Kidney (tissue), 14 donors: ENCODE data around the gene RPL26. TPM values are rescaled to one million over a fixed set of nuclear protein-coding genes. Genes with fewer than 3 reads are reported as not detected.
"Not testable (repeated sequence)": the region's sequence is repeated elsewhere in the genome, so short reads cannot be mapped to it uniquely, and the experiment has no call there.

Experiments
- DNase-seq, 5 donors: peaks; one replicate each; pipeline ENCODE4 v3.0.0-alpha.2; 2013 to 2020
- FAIRE-seq: peaks from 2 replicates; lab custom pipeline; 2012; peaks lifted over from hg19 to GRCh38; lab: Jason Lieb, UNC
- H3K27ac ChIP-seq, 2 donors: one replicate each; pipeline ENCODE4 v1.7.0; 2013; ENCODE audit warnings: low read depth in 2 of 2, low read length in 2 of 2, inconsistent platforms in 1 of 2
- H3K27me3 ChIP-seq: one replicate; pipeline ENCODE4 v1.7.1; 2013; ENCODE audit warnings: low read length, inconsistent platforms; ENCODE audit not compliant: control insufficient read depth, insufficient read depth
- H3K36me3 ChIP-seq, 3 donors: one replicate each; pipeline versions ENCODE4 v1.7.0 to v1.7.1; 2013; ENCODE audit warnings: low read length in 3 of 3, control low read depth in 1 of 3, inconsistent platforms in 1 of 3; ENCODE audit not compliant: insufficient read depth in 3 of 3, control insufficient read depth in 2 of 3
- H3K4me1 ChIP-seq, 3 donors: one replicate each; pipeline versions ENCODE4 v1.7.0 to v1.7.1; 2013; ENCODE audit warnings: low read length in 3 of 3, inconsistent platforms in 1 of 3, low read depth in 1 of 3; ENCODE audit not compliant: control insufficient read depth in 2 of 3, insufficient read depth in 2 of 3
- H3K4me3 ChIP-seq, 3 donors: one replicate each; pipeline versions ENCODE4 v1.7.0 to v1.8.1; 2013; ENCODE audit warnings: low read length in 3 of 3, control low read depth in 1 of 3, inconsistent platforms in 1 of 3
- H3K9ac ChIP-seq, 3 donors: one replicate each; pipeline versions ENCODE4 v1.7.0 to v1.7.1; 2013; ENCODE audit warnings: low read length in 3 of 3, control low read depth in 1 of 3, inconsistent platforms in 1 of 3
- H3K9me3 ChIP-seq, 3 donors: one replicate each; pipeline versions ENCODE4 v1.7.0 to v1.7.1; 2013; ENCODE audit warnings: low read length in 3 of 3, control low read depth in 1 of 3, inconsistent platforms in 1 of 3; ENCODE audit not compliant: control insufficient read depth in 2 of 3, insufficient read depth in 1 of 3
- intact Hi-C: fragments of 100-400 bp; cut with DNase I; formaldehyde crosslinking; loops from one replicate; pipeline ENCODE4 v1.11.1; 2022
- polyA plus RNA-seq: library from polyadenylated mRNA; stranded (reverse); fragments of 350-450 nt; fragmentation: Illumina TruSeq; extraction: RNeasy Lipid Tissue Mini Kit (QIAGEN cat#74804); gene quantifications from one replicate; pipeline ENCODE4 v1.2.3, GENCODE V29; 2014; ENCODE audit warnings: low read depth, low replicate concordance; ENCODE audit not compliant: insufficient read depth
- total RNA-seq: library from RNA; stranded (reverse); fragmentation: NEBNext Ultra II Directional; extraction: Animal tissue kit (Norgen Biotek cat#: 25700); gene quantifications from one replicate; pipeline ENCODE4 v1.2.1, GENCODE V29; 2021
- TF ChIP-seq, protein P1 (sequence below): IDR thresholded peaks from 3 replicates; pipeline ENCODE4 v1.5.1; 2012; ENCODE audit warnings: mild to moderate bottlenecking, moderate library complexity, borderline replicate concordance; ENCODE audit not compliant: insufficient read depth; ENCODE audit errors: extremely low read depth
- donor health status: control.
- donor health status: control.
- donor health status: control.
- donor health status: control.
- donor health status: control.
- donor health status: DM: yes; HTN: yes; CAD: no.
- donor health status: Normal renal cell carcinoma (clear cell type).

RPL26 gene
- total and polyA plus RNA-seq, 2 donors from 2014 or later = 1,267 to 2,696 TPM

DNA sequence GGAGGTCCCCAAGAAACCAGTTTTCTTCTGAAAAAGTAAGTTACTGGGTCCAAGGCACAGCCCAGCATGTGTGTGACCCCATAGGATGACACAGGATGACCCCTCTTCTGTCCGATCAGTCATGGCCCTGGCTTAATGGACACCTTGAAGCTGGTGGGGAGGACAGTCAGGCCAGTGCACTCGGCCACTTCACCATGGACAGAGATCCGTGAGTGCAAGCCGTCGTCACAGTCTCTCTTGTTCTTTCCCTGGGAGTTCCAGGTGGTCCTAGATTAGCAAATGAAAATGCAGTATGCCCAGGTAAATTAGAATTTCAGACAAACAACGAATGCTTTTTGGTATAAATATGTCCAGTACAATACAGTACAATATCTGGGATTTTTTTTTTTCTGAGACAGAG, 16.0 kb upstream of the RPL26 start:
- no peak overlapping the region for H3K9ac ChIP-seq
- no peak for FAIRE-seq
- H3K9me3 ChIP-seq = no peaks in the 10 kb centered on the region
- H3K27ac ChIP-seq = no peak overlapping the region
- no peak overlapping the region for H3K4me3 ChIP-seq
- no peaks in the 10 kb centered on the region for H3K27me3 ChIP-seq
- no peaks in the 10 kb centered on the region for H3K36me3 ChIP-seq
- DNase-seq = no peak
- intact Hi-C loops = no loop called here
- H3K4me1 ChIP-seq = no peaks in the 10 kb centered on the region
- TF ChIP-seq, protein P1, sequence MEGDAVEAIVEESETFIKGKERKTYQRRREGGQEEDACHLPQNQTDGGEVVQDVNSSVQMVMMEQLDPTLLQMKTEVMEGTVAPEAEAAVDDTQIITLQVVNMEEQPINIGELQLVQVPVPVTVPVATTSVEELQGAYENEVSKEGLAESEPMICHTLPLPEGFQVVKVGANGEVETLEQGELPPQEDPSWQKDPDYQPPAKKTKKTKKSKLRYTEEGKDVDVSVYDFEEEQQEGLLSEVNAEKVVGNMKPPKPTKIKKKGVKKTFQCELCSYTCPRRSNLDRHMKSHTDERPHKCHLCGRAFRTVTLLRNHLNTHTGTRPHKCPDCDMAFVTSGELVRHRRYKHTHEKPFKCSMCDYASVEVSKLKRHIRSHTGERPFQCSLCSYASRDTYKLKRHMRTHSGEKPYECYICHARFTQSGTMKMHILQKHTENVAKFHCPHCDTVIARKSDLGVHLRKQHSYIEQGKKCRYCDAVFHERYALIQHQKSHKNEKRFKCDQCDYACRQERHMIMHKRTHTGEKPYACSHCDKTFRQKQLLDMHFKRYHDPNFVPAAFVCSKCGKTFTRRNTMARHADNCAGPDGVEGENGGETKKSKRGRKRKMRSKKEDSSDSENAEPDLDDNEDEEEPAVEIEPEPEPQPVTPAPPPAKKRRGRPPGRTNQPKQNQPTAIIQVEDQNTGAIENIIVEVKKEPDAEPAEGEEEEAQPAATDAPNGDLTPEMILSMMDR = no peak

DNA sequence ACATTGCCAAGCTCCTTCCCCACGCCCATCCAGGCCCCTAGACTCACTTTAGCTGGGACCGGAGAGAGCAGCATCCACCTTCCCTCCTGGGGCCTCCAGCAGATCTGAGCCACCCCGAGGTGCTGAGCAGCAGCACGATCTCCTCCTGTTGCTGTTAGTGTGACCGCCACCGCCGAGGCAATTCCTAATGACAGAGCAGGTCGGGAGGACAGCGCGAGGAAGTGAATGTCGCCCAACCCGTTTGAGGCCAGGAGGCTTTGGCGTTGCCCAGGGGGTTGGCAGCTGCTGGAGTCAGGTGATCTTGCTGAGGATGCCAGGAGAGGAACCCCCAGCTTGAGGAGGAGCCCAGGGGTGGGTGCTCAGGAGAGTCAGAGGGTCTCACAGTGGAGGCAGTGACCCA, 14.6 kb upstream of the RPL26 start, which contains the start of gene RNF222:
TSS of gene RNF222 (minus strand) at position 192 of the 400 bp plus-strand sequence. CDS start 4,366 bp downstream, outside the sequence.
- TF ChIP-seq, protein P1 = no peak
- no peaks in the 10 kb centered on the region for H3K27me3 ChIP-seq

DNA sequence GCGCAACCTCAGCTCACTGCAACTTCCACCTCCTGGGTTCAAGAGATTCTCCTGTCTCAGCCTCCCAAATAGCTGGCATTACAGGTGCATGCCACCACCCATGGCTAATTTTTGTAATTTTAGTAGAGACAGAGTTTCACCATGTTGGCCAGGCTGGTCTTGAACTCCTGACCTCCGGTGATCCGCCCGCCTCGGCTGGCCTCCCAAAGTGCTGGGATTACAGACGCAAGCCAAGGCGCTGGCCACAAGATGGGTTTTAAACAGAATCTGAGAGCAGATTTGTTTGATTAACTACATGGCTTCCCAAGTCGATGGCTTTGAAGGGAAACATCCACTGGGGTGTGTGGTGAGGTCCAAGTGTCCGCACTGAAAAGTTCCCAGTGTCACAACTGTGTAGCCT, 11.5 kb upstream of the RPL26 start:
- H3K4me1 ChIP-seq, H3K27ac ChIP-seq, intact Hi-C loops, H3K36me3 ChIP-seq, H3K9ac ChIP-seq, H3K27me3 ChIP-seq, FAIRE-seq, DNase-seq, H3K4me3 ChIP-seq, H3K9me3 ChIP-seq: not testable (repeated sequence)

More for the DNA sequence above, 14.6 kb upstream of the RPL26 start, which contains the start of gene RNF222:
- Histone ChIP-seq H3K4me3 (no peak within 1 kb of the TSS), H3K9me3 (no peaks in the 10 kb centered on the region), H3K27ac (no peak within 1 kb of the TSS), H3K4me1 (no peaks in the 10 kb centered on the region), H3K9ac (no peak within 1 kb of the TSS), H3K36me3 (no peaks in the 10 kb centered on the region)
- intact Hi-C loops = no loop called here
- FAIRE-seq (no peak), DNase-seq (no peak)

DNA sequence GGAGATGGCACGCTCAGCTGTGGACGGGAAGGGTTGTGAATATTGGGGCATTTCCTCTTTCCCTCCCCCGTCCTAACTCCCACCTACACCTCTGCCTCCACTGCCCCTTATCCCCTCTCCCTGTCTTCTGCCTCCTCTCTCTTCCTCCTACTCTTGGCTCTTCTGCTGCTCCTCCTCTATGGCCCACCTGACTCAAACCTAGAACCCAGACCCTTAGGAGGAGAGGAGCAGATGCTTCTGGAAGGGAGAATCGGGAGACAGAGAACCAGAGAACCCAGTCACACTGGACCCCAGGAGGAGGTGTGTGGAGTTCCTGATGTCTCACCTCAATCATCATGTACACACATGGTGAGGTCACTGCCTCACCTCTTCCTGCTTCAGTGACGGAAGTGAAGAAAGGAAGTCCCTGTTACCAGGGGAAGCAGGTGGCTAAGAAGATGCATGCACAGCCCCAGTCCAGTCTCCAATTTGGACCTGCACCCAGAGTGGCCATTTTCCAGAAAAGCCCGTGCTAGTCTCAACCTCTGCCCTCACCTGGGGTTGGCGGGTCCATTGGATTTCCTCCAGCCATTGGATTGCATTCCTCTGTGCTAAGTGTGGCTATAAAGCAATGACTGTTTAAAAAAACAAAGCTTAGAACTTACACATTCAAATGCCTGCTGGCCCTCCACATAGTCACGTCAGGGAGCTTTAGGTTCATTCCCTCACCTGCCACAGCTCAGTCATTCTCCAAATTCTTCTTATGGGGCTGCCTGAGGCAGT, 10.7 kb upstream of the RPL26 start:
- H3K4me3 ChIP-seq = no peak overlapping the region
- H3K27ac ChIP-seq = no peak overlapping the region
- H3K36me3 ChIP-seq = no peaks in the 10 kb centered on the region
- intact Hi-C loops = no loop called here
- DNase-seq (no peak), FAIRE-seq (no peak)
- no peak overlapping the region for H3K9ac ChIP-seq
- no peaks in the 10 kb centered on the region for H3K9me3 ChIP-seq
- no peaks in the 10 kb centered on the region for H3K27me3 ChIP-seq
- TF ChIP-seq, protein P1 = no peak
- no peaks in the 10 kb centered on the region for H3K4me1 ChIP-seq
